ENCODE results near the gene RELL2.
A peak's percentile ranks its signal among the peaks of the same experiment; 100 is the strongest.
"Not testable (repeated sequence)": the region's sequence is repeated elsewhere in the genome, so short reads cannot be mapped to it uniquely, and the experiment has no call there.

Gene RELL2

DNA sequence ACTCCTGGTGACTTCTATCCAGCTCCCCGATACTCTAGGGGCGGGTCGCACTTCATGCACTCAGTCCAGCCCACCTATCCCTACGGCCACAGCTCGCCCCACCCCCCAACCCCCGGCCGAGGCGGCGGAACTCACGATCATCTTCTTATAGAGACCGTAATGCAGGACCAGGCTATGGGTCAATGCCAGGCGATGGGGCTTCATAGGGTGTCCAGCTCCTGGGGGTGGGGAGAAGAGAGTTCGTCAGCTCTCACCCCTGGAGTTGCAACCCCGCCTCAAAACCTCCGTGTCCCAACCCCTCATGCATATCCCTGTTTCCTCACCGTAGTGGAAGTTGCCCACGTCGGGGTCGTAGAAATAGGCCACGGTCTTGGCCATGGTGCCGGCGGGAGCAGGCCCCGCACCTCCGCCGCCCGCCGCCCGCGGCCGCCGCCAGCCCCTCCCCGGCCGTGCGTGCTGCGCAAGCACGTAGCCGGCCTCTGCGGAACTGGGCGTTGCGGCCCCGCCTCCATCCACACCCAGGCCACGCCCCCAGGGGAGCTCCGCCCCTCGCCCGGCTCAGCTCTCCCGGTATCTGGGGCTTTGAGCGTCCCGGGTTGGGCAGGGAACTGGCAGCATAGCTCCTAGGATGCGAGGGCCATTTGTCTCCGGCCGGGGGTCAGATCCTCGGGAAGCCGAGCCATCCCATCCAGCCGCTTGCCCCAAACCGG, at the start of gene RELL2, which contains the start of gene HDAC3:
Gene RELL2, plus strand, starts transcription at position 585 of the 710 bp plus-strand sequence. CDS start 1,229 bp downstream, outside the sequence.
Gene HDAC3, minus strand, starts transcription at position 437 of the 710 bp plus-strand sequence. Its CDS starts 59 bp downstream, at position 378.
- DNase-seq (ENCODE audit: low read depth in 2 of 2), result peak; percentile 80 to 88

GRCh38 chr5:141590127-141590526, 46.7 kb upstream of the RELL2 start:
- no peak for DNase-seq (ENCODE audit: low read depth in 2 of 2)

DNA sequence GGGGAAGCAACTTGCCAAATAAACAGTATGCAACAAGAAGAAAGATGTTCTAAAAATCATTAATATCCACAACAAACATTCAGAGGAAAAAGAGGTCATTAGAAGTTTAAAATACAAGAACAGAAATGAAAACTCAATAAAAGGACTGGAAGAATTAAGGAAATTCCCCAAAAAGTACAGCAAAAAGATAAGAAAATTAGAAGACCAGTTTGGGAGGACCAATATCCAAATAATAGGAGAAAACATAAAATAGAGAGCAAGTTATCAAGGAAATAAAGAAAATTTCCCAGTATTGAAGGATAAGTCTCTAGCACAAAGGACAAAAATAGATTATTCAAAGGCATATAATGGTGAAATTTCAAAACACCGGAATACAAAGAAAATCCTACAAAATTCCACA, 39.9 kb upstream of the RELL2 start:
- no peak for DNase-seq (ENCODE audit: low read depth in 2 of 2)

DNA sequence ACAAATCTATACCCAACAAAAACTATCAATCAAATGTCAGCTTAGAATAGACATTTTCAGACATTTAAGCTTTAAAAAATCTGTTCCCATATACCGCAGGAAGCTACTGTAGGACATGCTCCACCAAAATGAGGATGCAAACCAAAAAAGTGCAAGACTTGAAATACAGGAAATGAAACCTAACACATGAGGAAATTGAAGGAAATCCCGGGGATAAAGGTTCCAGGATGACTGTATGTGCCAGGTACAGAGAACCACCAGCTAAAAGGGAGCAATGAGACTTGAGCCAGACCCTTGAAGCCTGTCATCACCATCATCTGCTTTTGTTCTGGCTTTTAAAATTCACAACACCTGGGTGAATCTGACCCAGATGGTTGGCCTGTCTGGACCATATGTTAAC, 39.4 kb upstream of the RELL2 start:
- no peak for DNase-seq (ENCODE audit: low read depth in 2 of 2)

- no peak for DNase-seq (ENCODE audit: low read depth in 2 of 2)
These were observed 39.0 kb upstream of the RELL2 start for GRCh38 chr5:141597814-141598213.

GRCh38 chr5:141598391-141599345, 38.1 kb upstream of the RELL2 start:
- no peak for DNase-seq (ENCODE audit: low read depth in 2 of 2)

- no peak for DNase-seq (ENCODE audit: low read depth in 2 of 2)
These were observed 34.2 kb upstream of the RELL2 start for GRCh38 chr5:141602606-141603005.

DNA sequence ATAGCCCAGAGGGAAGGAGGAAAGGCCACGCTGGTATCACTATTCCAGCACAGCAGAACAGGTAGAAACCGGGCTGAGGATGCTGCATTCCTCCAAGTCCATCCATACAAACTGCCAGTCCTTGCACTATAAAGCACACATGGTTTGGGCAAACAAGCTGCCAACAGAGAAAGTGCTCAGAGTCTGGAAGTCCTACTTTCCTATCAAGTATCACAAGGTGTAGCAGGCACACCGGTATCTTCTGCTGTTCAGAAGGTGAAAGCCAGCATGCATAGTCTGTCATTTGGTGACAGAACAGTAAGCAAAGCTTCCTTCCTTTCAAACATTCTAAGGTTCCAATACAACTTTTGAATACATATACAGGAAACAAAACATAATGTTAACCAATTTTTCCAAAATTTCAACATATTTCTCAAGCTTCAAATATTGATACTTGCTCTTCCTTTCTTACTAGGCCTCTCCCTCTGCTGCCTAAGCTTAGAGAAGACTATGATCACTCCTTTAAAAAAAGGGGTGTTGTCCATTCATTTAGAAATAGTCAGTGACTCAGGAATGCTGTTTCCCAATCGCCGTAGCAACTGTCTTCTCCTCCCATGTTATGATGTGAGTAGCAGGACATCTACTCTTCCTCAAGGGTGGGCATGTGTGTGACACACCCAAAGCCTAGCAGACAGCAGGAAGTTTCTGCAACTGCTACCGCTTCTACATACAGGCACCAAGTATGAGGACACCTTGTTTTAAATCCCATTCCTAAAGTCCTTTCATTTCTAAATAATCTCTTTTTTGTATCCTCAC, 32.7 kb upstream of the RELL2 start:
- no peak for DNase-seq (ENCODE audit: low read depth in 2 of 2)

DNA sequence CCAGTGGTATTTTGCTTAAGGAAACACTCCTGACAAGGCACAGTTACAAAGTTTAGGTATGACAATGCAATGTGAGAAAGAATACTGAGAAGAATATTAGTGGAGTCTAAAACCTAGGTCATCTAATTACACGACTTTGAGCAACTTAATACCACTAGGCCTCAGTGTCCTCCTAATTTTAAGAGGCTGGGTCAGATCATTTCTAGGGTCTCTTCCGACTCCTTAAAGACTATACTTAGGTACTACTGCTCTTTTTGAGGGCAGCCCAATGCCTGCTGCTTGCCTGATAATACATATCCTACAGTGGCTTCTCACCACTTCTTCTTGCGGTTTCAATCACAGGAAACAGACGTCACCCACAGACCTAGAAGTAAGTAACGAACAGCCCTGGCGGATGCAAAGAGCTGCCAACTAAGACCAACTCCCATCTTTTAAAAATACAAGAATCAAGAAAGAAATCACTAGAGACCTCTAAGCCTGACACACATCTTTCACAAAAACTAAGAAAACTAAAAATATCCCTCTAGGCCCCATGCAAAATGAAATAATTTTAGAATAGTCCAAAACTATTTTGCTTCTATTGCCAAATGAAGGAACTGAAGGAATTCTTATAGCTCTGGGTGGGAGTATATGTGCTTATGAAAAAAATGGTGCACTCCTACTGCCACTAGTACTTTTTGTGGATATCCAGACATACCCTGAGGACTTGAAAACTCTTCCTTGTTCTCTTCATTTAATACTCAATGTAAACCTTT, 31.1 kb upstream of the RELL2 start:
- peak; percentile 54 to 74 for DNase-seq (ENCODE audit: low read depth in 2 of 2)

DNA sequence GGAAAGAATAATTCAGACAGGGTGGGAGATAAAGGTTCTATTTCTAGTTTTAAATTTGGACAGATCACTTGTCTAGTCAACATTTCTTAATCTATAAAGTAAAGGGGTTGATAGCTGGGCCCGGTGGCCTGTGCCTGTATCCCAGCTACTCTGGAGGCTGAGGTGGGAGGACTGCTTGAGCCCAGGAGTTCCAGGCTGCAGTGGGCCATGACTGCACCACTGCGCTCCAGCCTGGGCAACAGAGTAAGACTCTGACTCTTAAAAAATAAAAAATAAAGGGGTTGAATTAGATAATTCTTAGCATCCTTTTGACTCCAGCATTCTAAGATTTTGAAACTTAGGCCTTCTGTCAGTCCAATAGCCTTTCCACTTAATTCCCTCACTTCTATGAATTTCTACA, 28.8 kb upstream of the RELL2 start:
- DNase-seq (ENCODE audit: low read depth in 2 of 2), result no peak

DNA sequence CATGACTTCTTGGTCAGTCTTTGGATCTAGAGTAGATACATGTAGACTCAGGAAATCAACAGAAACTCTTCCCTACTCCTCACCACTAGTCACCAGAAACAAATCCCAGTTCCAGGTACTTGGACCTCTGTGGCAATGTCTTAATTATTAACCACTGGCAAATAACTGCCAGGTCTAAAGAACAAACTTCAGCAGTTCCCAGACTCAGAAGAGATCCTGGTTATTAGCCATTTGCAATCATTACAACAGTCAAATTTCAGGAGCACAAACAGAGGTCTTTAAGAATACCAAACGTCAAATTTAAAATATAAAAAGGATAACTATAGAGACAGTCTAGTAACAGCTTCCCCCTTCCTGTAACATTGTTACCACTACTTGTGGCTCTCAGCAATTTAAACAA, 28.2 kb upstream of the RELL2 start:
- no peak for DNase-seq (ENCODE audit: low read depth in 2 of 2)

- DNase-seq (ENCODE audit: low read depth in 2 of 2), result no peak
These were observed 27.8 kb upstream of the RELL2 start for GRCh38 chr5:141609044-141609443.

- DNase-seq (ENCODE audit: low read depth in 2 of 2), result not testable (repeated sequence)
These were observed 26.9 kb upstream of the RELL2 start for GRCh38 chr5:141609921-141610320.

DNA sequence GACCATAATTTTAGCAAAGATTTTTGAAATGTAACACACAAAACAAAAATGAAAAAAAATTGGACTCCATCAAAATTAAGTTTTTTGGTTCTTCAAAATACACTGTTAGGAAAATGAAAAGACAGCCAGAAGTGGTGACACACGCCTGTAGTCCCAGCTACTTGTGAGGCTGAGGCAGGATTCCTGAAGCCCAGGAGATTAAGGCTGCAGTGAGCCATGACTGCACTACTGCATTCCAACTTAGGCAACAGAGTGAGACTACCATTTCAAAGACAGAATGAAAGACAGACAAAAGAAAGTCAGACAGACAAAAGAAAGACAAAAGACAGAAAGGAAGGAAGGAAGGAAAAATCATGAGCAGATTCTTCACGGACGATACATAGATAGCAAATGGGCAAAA, 25.5 kb upstream of the RELL2 start:
- DNase-seq (ENCODE audit: low read depth in 2 of 2), result no peak

DNA sequence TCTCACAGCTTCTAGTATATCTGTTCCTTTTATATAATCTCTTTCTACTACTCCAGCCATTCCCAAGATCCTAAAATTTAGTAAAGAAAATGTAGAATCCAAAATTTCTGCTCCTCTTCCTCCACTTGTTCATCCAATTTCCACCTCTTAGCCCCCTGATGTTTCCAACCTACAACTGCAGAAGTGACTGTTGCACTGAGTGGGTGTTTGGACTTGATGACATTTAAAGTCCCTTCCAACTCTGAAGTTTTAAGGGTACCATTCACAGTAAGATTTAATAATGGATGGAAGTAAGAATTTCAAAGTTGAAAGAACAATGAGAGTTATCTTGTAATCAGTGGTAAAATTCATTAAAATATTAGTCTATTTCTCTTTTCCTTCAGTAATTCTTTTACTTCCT, 23.5 kb upstream of the RELL2 start:
- no peak for DNase-seq (ENCODE audit: low read depth in 2 of 2)

- DNase-seq (ENCODE audit: low read depth in 2 of 2), result peak; percentile 24 to 30
These were observed 20.6 kb upstream of the RELL2 start for GRCh38 chr5:141615991-141616720.

GRCh38 chr5:141617128-141617527, 19.7 kb upstream of the RELL2 start:
- DNase-seq (ENCODE audit: low read depth in 2 of 2), result no peak

DNA sequence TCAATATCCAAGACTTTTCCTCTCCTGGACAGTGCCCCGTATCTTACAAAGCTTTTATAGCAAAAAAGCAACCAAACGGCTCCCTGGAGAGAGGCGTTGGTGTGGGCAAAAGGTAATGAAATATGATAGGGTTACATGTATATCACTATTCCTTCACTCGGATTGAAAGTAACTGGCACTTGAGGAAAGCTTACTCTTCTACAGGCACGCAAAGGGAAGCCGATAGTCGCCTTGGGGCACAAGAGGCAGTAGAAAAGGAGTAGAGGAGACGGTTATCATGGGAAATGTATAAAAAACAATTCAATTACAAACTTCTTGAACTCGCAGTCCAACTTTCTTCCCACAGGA, 19.1 kb upstream of the RELL2 start:
- DNase-seq (ENCODE audit: low read depth in 2 of 2), result no peak

DNA sequence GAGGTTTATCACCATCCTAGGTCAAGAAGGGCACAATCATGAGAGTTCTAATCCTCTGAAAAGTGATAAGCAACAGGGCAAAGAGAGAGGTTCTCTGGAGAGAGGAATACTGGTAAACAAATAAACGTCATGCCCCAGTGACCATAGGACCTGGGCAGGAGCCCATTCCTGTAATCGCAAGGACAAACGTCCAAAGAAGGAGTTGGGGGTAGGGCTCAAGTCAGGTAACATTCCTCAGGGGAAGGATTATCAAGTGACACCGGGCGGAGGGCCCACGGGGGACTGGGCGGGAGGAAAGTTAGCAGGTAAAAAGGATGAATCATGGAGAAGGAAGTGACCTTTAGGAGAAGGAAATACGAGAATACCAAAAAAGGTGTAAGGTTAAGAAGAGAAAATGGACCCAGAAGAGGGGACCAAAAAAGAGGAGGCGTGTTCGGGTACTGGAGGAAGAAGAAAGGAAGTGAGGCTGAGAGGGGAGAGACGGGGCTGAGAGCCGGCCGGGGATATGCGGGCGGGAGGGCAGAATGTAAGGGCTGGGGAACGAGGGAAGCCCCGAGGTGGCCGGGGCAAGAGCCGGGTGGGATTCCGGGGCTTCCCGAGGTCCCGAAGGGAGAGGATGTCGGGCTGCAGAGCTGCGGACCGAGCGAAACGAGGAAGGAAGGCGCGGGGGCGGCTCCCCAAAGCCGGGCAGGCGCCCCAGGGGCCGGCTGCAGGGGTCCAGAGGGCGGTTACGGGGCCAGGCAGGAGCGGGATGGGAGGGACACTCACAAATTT, 18.6 kb upstream of the RELL2 start:
- peak; percentile 36 to 39 for DNase-seq (ENCODE audit: low read depth in 2 of 2)

Measured in stimulated activated CD8-positive, alpha-beta memory T cell treated with anti-CD3 and anti-CD28 coated beads, Interleukin-7, amount 100 ng/mL, for 4 hours (primary cell).